Spleen (tissue), 7 donors: ENCODE data around the gene ZNF566.

Source experiments
- CTCF ChIP-seq, 11 experiments: fragments of 200-600 bp in 7 of 11; fragments of 450-650 bp in 4 of 11; sonication (generic) in 4 of 11; IDR thresholded peaks in 8 of 11; conservative IDR thresholded peaks in 3 of 11; 1 replicate in 7 of 11; 2 replicates in 4 of 11; pipeline versions ENCODE4 v1.4.0 to v1.8.0; 2016 to 2021; ENCODE audit warnings: antibody characterized with exemption in 11 of 11, inconsistent platforms in 4 of 11, mild to moderate bottlenecking in 1 of 11
- POLR2AphosphoS5 ChIP-seq, 3 donors: sonication (generic); formaldehyde crosslinking; IDR thresholded peaks; one replicate each; pipeline ENCODE4 v1.5.1; 2017; ENCODE audit warnings: antibody characterized with exemption in 3 of 3
- donor health status: DM: no; HTN: no; CAD: no; lungs with moderate emphysema.
- donor health status: DM: no; HTN: no; CAD: no.
- donor health status: DM: no; HTN: no; CAD: no.

GRCh38 chr19:36404498-36404897 is 84.9 kb downstream of the ZNF566 start:
- no peak for TF ChIP-seq POLR2AphosphoS5 (IDR thresholded peaks at IDR 0.05)
- no peak for TF ChIP-seq CTCF (IDR thresholded peaks at IDR 0.05 in 8 of 11, conservative IDR thresholded peaks at IDR 0.05 in 3 of 11)
